Nephron progenitor cell (in vitro differentiated cells): ENCODE measurements around the gene GPS2.

Experiments used
- DNase-seq: peaks from one replicate; pipeline ENCODE4 v3.0.0; 2021
- H3K27ac Mint-ChIP-seq: 2 replicates; pipeline ENCODE4 v1.8.0; 2021; ENCODE audit warnings: mild to moderate bottlenecking, moderate library complexity, mixed read lengths
- H3K27me3 Mint-ChIP-seq: 2 replicates; pipeline ENCODE4 v1.8.0; 2021; ENCODE audit warnings: mild to moderate bottlenecking, low read depth, mixed read lengths; ENCODE audit not compliant: poor library complexity
- H3K36me3 Mint-ChIP-seq: 2 replicates; pipeline ENCODE4 v1.8.0; 2021; ENCODE audit warnings: low read depth, mixed read lengths
- H3K4me1 Mint-ChIP-seq: 2 replicates; pipeline ENCODE4 v1.8.0; 2021; ENCODE audit warnings: mixed read lengths
- H3K4me3 Mint-ChIP-seq: 2 replicates; pipeline ENCODE4 v1.8.0; 2021; ENCODE audit warnings: mild to moderate bottlenecking, moderate library complexity, mixed read lengths
- H3K9me3 Mint-ChIP-seq: 2 replicates; pipeline ENCODE4 v1.8.0; 2021; ENCODE audit warnings: mild to moderate bottlenecking, moderate library complexity, mixed read lengths
- TF ChIP-seq, protein P1 (sequence below): fragments of 200-600 bp; sonication (generic); IDR thresholded peaks from 2 replicates; pipeline ENCODE4 v1.5.0; 2021; ENCODE audit warnings: antibody characterized with exemption

The GPS2 gene

DNA sequence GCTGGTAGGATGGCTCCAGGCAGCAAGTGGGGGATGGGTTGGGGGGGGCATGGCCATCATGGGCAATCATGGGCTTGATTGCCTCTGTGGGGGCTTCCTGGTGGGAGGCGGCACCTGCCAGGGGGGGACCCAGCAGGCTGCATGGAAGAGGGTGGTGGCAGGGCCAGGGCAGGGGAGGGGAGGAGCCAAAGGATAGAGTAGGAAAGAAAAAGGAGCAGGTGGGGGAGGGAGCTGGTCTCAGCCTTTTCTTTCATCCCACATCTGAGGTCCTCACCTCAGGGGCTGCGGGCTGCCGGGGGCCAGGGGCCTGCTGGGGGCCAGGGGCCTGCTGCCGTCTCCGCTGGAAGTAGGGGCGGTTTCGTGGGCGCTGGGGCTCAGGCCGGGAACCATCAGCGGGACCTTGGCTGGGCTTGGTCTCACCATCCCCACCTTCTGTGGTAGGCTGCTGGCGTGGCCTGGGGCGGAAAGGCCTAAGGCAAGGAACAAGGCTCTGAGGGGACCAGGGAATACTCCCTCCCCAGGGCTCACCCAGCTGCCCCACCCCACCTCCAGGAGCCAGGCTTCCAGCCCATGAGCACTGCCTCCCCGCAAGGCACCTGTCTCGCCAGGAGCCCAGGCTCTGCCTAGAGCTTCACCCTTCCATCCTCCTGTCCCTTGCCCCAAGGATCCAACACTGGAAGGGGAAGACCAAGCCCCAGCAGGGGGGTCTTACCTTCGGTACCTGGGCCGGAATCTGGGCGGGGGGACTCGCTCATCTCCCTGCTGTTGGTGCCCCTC, 25.7 kb downstream of the GPS2 start:
- peaks cover 24% of the 10 kb centered on the region for H3K27me3 Mint-ChIP-seq

DNA sequence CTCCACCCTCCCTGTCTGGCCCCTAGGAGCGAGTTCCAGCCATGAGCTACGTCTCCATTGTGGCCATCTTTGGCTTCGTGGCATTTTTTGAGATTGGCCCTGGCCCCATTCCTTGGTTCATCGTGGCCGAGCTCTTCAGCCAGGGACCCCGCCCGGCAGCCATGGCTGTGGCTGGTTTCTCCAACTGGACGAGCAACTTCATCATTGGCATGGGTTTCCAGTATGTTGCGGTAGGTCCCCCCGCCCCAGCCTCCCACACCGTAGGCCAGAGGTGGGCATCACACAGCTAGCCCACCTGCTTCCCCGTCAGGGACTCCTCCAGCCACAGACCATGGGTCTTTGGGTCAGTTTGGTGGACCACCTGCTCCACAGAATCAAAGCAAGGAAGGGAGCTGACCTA, 29.5 kb downstream of the GPS2 start:
- Mint-ChIP-seq H3K4me3 (no peak overlapping the region), H3K27me3 (no peaks in the 10 kb centered on the region), H3K36me3 (peaks cover 9% of the 10 kb centered on the region), H3K9me3 (no peaks in the 10 kb centered on the region), H3K27ac (no peak overlapping the region), H3K4me1 (peaks cover 60% of the 10 kb centered on the region)
- TF ChIP-seq, protein P1, sequence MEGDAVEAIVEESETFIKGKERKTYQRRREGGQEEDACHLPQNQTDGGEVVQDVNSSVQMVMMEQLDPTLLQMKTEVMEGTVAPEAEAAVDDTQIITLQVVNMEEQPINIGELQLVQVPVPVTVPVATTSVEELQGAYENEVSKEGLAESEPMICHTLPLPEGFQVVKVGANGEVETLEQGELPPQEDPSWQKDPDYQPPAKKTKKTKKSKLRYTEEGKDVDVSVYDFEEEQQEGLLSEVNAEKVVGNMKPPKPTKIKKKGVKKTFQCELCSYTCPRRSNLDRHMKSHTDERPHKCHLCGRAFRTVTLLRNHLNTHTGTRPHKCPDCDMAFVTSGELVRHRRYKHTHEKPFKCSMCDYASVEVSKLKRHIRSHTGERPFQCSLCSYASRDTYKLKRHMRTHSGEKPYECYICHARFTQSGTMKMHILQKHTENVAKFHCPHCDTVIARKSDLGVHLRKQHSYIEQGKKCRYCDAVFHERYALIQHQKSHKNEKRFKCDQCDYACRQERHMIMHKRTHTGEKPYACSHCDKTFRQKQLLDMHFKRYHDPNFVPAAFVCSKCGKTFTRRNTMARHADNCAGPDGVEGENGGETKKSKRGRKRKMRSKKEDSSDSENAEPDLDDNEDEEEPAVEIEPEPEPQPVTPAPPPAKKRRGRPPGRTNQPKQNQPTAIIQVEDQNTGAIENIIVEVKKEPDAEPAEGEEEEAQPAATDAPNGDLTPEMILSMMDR: no peak
- no peak for DNase-seq

More for the DNA sequence above, 25.7 kb downstream of the GPS2 start:
- Mint-ChIP-seq H3K4me1 (peaks cover 66% of the 10 kb centered on the region), H3K36me3 (peaks cover 9% of the 10 kb centered on the region), H3K4me3 (no peak overlapping the region), H3K27ac (no peak overlapping the region), H3K9me3 (no peaks in the 10 kb centered on the region)
- TF ChIP-seq, protein P1: no peak
- DNase-seq: no peak

DNA sequence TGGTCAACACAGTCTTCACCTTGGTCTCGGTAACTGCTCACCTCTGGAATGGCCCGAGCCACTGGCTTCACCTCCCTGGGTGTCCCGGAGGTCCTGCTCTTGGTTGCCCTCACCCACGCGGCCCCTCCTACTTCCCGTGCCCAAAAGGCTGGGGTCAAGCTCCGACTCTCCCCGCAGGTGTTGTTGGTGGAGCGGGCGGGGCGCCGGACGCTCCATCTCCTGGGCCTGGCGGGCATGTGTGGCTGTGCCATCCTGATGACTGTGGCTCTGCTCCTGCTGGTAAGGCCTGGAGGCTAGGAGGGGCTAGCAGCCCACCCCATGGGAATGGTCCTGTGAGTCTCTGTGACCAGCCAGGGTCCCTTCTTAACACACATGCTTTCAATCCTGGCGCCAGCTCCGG, 30.2 kb downstream of the GPS2 start:
- H3K36me3 Mint-ChIP-seq: peaks cover 9% of the 10 kb centered on the region
- peaks cover 62% of the 10 kb centered on the region for H3K4me1 Mint-ChIP-seq
- no peaks in the 10 kb centered on the region for H3K9me3 Mint-ChIP-seq
- H3K27ac Mint-ChIP-seq: no peak overlapping the region
- no peak overlapping the region for H3K4me3 Mint-ChIP-seq
- DNase-seq: no peak
- TF ChIP-seq, protein P1: no peak
- H3K27me3 Mint-ChIP-seq: peaks cover 4% of the 10 kb centered on the region

DNA sequence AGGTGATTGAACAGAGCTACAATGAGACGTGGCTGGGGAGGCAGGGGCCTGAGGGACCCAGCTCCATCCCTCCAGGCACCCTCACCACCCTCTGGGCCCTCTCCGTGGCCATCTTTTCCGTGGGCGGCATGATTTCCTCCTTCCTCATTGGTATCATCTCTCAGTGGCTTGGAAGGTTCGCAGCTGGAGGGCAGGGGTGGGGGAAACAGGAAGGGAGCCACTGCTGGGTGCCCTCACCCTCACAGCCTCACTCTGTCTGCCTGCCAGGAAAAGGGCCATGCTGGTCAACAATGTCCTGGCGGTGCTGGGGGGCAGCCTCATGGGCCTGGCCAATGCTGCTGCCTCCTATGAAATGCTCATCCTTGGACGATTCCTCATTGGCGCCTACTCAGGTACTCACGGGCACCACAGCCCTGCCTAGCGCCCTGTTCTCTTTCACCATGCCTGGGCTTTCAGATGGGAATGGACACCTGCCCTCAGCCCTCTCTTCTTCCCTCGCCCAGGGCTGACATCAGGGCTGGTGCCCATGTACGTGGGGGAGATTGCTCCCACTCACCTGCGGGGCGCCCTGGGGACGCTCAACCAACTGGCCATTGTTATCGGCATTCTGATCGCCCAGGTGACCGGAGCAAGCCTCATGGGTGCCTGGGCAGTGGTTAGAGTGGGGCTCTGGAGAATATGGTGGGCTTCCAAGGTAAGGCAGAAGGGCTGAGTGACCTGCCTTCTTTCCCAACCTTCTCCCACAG, 31.5 kb downstream of the GPS2 start:
- no peak for DNase-seq
- no peaks in the 10 kb centered on the region for H3K9me3 Mint-ChIP-seq
- H3K4me3 Mint-ChIP-seq: peak overlapping the region; percentile 32
- TF ChIP-seq, protein P1: no peak
- peaks cover 15% of the 10 kb centered on the region for H3K27me3 Mint-ChIP-seq
- H3K4me1 Mint-ChIP-seq: peaks cover 59% of the 10 kb centered on the region
- peaks cover 9% of the 10 kb centered on the region for H3K36me3 Mint-ChIP-seq
- H3K27ac Mint-ChIP-seq: no peak overlapping the region

DNA sequence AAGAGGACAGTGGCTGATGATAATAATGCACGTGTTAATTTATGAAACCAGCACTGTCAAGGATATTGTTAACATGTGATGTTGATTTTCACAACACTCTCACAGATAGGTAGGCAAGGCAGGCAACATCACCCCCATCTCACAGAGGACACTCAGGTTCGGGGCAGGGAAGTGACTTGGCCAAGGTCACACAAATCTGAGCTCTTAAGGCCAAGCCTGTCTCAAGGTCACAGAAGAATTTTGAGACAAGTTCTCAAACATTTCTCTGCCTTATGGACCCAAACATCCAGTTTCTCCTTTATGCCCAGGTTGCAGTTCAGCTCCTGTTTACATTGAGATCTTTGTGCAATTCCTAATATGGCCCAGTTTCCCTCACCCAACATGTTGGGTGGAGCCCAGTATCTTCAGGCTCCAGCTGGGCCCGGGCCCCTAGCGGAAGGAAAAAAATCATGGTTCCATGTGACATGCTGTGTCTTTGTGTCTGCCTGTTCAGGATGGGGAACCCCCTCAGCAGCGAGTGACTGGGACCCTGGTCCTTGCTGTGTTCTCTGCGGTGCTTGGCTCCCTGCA, 32.3 kb downstream of the GPS2 start:
- DNase-seq: no peak
- H3K27ac Mint-ChIP-seq: no peak overlapping the region
- TF ChIP-seq, protein P1: no peak
- peaks cover 9% of the 10 kb centered on the region for H3K36me3 Mint-ChIP-seq
- H3K4me1 Mint-ChIP-seq: peaks cover 50% of the 10 kb centered on the region
- H3K4me3 Mint-ChIP-seq: peak overlapping the region; percentile 84
- H3K9me3 Mint-ChIP-seq: no peaks in the 10 kb centered on the region
- peaks cover 18% of the 10 kb centered on the region for H3K27me3 Mint-ChIP-seq
